IPS-NIHi11 (cell line): ENCODE results near the gene GPR162.

Source experiments
- DNase-seq: peaks from one replicate; pipeline ENCODE4 v3.0.0; 2012; ENCODE audit warnings: mixed read lengths, low spot score

GPR162 gene

DNA sequence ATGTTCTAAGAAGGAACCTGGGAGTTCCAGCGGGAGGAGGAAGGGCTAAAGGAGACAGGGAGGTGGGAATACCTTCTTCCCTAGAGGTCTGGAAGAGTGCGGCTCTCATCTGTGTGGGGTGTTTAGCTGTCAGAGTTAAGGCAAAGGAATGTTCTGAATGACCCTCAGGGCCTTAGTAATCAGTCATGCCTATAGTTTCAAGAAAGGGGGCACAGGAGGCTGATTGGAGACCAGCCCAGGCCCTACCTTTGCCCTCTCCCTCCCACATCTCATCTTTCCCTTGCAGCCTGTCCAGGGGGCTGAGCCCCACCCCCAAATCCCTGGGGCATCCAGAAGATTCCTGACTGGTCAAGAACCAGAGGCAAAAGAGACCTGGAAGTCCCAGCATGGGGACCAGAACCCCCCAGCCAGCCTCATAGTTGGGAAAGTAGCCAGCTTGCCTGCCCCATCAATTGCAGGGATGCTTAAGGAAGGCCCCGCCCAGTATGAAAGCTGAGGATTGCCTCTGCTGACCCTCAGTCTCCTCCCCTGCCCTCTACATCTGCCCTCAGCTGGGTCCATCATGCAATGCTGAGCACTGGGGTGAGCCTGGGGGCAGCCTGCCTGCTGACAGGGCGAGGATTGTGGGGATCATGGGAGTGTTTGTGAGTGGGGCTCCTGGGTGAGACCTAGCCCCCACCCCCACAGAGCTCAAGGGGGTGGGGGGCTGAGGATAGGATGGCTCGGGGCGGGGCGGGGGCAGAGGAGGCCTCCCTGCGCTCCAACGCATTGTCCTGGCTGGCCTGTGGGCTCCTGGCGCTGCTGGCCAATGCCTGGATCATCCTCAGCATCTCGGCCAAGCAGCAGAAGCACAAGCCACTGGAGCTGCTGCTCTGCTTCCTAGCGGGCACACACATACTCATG, 1.8 kb downstream of the GPR162 start:
- DNase-seq, result no peak

DNA sequence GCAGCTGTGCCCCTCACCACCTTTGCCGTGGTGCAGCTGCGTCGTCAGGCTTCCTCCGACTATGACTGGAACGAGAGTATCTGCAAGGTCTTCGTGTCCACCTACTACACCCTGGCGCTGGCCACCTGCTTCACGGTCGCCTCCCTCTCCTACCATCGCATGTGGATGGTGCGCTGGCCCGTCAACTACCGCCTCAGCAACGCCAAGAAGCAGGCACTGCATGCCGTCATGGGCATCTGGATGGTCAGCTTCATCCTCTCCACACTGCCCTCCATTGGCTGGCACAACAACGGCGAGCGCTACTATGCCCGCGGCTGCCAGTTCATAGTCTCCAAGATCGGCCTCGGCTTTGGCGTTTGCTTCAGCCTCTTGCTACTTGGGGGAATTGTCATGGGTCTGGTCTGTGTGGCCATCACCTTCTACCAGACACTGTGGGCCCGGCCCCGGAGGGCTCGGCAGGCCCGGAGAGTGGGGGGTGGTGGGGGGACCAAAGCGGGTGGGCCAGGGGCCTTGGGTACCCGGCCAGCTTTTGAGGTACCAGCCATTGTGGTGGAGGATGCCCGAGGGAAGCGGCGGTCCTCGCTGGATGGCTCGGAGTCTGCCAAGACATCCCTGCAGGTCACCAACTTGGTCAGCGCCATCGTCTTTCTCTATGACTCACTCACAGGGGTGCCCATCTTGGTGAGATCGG, 2.6 kb downstream of the GPR162 start:
- no peak for DNase-seq

DNA sequence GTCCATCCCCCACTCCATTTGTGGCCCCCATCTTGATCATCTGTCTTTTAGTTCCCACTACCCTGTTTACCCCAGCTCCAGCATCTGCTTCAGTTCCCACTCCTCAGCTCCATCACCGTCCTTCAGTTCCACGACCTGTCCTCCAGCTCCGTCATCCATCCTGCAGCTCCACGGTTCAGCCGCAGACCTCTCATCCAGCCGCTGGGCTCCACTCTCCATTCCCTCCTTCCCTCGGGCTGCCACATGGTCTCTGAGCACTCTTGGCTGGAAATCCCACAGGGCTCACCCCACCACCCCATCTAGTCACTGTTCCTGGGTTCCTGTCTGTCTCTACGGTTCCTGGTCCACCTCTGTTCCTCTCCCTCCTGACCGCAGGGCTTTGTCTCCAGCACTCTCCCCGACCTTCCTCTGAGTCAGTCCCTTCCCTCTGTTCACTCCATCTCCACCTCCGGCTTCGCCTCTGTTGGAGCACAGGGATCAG, 3.3 kb downstream of the GPR162 start:
- no peak for DNase-seq

DNA sequence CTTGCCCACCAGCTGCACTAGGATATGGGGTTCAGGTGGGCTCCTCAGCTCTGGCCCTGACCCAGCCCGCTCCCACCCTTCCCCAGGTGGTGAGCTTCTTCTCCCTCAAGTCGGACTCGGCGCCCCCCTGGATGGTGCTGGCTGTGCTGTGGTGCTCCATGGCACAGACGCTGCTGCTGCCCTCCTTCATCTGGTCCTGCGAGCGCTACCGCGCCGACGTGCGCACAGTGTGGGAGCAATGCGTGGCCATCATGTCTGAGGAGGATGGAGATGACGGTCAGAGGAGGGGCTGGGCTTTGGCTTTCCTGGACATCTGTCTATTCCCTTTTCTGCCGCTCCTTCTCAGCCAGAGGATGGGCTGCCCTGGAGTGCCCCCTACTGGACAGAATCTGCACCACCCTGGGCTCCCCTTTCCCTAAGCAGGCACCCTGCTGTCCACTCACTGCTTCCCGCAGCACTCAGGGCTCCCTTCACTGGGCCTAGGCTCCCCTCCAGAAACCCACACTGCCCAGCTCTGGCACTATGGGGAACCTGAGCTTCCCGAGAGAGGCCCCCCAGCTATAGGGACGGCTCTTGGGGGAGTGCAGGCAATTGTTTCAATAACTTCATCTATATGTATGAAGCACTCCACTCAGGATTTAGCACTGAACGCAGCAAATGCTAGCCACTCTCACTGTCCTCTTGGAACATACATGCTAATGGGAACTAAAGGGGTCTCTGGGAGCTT, 3.9 kb downstream of the GPR162 start:
- DNase-seq, result peak; percentile 85

DNA sequence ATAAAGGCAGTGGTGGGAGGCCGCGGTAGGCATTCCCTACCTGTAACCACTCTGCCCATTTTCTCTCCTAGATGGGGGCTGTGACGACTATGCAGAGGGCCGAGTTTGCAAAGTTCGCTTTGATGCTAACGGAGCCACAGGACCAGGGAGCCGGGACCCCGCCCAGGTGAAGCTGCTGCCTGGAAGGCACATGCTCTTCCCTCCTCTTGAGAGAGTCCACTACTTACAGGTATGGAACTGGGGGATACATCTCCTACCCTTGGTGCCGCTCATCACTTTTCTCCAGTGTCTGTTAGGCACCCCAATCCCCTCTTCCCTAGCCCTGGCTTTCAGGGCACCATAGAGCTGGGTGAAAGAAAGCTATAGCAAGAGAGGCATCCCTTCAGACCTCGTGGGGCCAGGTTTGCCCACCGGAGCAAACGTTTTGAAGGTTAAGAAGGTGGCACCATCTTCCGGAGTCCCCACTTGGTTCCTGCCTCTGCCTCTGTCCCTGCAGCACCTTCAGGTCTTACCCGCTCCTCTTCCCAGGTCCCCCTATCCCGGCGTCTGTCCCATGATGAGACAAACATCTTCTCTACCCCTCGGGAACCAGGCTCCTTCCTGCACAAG, 4.6 kb downstream of the GPR162 start:
- no peak for DNase-seq

DNA sequence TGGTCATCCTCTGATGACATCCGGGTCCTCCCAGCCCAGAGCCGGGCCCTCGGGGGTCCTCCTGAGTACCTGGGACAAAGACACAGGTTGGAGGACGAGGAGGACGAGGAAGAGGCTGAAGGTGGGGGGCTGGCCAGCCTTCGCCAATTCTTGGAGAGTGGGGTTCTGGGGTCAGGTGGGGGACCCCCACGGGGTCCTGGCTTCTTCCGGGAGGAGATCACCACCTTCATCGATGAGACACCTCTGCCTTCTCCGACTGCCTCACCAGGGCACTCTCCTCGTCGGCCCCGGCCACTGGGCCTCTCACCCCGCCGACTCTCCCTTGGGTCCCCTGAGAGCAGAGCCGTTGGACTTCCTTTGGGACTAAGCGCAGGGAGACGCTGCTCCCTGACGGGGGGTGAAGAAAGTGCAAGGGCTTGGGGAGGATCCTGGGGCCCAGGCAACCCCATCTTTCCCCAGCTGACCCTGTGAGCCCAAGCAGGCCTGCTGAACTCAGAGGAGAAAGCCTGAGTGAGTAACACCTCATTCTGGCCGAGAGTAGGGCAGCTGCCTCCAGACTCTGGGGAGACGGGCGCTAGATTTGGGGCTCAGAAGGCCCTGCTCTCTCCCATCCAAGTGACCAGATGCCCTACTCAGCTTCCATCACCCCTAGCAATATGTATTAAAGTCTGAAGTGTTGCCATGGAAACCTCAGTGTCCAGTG, 5.3 kb downstream of the GPR162 start:
- no peak for DNase-seq

DNA sequence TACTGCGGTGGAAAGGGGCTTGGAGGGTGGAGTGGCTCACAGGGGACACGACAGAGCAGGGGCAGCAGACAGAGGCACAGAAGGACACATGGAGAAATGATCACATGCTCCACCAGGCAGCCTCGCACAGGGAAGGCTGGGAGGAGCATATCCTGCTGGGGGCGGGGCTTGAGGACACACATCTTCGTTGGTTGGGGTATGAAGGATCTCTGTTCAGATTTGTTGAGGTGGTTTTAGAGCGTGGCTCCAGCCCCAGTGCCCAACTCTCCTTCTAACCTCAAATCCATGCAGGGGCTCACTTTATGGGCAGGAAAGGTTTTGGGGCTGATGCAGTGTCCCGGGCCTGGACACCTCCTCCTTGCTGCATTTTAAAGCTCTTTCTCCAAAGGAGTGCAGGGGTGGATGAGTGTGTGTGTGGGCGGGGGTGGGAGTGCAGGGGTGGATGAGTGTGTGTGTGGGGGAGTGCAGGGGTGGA, 5.9 kb downstream of the GPR162 start:
- peak; percentile 86 for DNase-seq

DNA sequence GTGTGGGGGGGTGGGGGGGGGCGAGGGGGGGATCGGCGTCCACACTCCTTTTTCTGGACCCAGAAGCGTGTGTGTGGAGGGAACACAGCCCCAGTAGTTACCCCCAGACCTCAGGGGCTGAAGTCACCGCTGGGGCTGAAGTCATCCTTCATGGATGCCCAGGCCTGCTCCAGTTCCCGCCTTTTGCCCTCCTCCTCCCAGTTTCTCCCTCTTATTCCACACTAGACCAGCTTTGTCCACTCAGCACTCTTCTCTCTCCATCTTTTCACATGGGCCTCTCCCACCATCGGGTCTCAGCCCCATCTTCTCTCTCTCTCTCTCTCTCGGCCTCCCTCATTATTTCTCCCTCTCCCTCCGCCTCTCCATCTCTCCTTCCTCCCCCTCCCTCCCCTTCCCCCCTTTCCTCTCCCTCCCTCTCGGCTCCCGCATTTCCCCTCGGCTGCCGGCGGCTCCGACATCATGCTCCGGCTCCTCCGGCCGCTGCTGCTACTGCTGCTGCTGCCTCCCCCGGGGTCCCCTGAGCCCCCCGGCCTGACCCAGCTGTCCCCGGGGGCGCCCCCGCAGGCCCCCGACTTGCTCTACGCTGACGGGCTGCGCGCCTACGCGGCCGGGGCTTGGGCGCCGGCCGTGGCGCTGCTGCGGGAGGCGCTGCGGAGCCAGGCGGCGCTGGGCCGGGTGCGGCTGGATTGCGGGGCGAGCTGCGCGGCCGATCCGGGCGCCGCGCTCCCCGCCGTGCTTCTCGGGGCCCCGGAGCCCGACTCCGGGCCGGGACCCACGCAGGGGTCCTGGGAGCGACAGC, 6.6 kb downstream of the GPR162 start, which contains the start of gene P3H3:
P3H3 (plus strand) TSS at position 426 of the 799 bp plus-strand sequence; CDS start at position 460, 34 bp downstream.
- peak; percentile 68 for DNase-seq

DNA sequence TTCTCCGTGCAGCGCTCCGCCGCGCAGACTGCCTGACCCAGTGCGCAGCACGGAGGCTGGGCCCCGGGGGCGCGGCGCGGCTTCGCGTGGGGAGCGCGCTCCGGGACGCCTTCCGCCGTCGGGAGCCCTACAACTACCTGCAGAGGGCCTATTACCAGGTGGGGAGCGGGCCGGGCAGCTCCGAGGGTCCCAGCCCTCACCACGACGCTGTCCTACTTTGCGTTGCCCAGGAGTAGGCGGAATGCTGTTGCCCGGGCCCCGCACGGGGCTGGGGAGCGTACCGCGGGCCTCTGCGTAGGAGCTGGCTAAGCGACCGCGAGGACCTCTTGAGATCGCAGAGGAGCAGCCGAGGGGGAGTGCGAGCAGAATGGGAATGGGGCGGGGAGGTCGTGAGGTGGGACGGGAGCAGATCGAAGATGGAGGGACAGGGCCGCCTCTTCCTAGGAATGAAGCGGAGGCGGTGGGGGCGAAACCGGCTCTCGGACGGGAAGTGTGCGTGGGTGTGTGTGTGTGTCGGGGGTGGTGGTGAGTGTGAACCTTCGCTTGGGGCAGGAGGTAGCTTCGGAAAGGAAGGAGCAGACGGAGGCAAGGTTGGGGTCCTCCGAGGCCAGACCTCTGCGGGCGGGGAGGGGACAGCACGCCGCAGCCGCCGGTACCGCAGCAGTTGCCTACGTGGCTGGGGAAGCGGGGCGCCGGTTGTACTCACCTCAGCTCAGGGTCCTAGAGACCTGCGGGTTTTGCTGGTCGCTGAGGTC, 7.3 kb downstream of the GPR162 start:
- peak; percentile 79 for DNase-seq

DNA sequence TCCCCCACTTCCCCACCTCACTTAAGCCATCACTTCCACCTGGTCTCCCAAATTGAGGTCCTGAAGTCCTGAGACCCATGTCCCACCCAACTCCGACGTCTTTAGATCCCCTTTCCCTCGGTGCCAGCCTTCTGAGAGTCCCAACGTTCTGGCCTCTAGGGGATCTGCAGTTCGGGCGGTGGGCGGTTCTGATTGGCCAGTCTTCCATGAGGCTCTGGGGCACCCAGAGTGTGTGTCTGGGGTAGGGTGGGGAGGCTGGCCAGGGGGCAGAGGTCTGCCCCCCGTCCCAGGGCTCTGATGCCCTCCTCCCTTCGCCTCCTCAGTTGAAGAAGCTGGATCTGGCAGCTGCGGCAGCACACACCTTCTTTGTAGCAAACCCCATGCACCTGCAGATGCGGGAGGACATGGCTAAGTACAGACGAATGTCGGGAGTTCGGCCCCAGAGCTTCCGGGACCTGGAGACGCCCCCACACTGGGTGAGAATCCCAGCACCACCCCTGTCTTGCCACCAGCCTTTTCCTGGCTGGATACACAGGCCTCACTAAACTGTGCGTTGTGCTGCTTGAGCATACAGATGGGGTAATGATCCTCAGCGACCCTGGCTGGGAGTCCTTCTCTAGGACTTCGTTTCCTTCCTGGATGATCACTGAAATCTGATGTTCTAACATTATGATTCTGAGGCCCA, 8.1 kb downstream of the GPR162 start:
- DNase-seq, result peak; percentile 59

DNA sequence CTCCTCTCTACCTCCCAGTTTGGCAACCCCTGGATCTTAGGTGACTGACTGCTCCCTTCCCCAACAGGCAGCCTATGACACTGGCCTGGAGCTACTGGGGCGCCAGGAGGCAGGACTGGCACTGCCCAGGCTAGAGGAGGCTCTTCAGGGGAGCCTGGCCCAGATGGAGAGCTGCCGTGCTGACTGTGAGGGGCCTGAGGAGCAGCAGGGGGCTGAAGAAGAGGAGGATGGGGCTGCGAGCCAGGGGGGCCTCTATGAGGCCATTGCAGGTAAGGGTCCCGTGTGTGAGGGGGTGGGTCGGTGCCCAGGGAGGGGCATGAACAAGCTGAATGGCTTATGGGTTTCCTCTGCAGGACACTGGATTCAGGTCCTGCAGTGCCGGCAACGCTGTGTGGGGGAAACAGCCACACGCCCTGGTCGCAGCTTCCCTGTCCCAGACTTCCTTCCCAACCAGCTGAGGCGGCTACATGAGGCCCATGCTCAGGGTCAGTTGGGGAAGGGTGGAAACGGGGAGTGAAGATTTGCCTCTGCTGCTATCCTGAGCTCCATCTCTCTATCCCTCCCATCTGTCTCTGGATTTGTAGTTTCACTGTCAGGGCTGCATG, 8.8 kb downstream of the GPR162 start:
- DNase-seq, result no peak

DNA sequence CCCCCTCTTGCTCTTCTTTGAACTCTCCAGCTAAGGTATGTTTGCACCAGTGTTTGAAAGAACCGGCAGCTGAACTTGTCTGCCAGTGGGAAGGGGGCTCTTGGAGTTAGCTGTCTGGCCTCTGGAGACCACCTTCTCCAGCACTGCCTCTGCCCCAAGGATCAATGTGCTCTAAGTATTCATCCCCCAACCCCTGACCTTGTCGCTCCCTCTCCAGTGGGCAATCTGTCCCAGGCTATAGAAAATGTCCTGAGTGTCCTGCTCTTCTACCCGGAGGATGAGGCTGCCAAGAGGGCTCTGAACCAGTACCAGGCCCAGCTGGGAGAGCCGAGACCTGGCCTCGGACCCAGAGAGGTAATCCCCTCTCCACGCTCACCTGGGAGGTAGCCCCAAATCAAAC, 9.4 kb downstream of the GPR162 start:
- DNase-seq, result no peak

DNA sequence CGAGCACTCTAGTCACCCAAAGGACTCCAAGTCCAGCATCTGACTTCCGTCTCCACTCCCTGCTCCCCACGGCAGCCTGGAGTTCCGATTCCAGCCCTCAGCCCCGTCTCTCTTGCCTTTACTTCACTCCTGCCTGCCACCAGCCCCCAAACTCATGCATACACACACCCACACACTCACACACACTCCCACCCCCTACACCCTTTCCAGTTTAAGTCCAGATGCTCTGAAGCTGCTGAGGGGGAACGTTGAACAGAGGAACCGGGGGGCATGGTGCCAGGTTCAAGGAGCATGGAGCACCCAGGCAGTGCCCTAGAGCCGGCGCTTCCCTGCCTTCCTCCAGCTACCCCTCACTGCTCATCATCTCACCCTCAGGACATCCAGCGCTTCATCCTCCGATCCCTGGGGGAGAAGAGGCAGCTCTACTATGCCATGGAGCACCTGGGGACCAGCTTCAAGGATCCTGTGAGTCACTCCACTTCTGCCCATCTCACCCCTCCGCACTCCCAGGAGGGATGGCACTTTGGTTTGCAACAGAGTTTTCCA, 9.9 kb downstream of the GPR162 start:
- DNase-seq, result no peak

DNA sequence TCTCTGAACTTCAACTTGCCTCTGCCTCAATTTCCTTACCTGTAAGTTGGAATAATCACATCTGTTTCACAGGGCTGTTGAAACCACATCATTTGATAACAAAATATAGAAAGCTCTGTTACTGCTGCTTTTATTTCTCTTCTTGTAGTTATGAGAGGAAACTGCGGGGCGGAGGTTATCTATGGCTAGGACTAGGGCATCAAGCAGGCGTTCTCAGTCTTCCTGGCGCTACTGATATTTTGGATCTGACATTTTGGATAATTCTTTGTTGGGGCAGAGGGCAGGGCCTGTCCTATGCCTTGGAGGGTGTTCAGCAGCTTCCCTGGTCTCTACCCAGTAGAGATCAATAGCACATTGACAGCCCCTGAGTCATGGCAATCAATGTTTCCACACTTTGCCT, 10.5 kb downstream of the GPR162 start:
- no peak for DNase-seq

DNA sequence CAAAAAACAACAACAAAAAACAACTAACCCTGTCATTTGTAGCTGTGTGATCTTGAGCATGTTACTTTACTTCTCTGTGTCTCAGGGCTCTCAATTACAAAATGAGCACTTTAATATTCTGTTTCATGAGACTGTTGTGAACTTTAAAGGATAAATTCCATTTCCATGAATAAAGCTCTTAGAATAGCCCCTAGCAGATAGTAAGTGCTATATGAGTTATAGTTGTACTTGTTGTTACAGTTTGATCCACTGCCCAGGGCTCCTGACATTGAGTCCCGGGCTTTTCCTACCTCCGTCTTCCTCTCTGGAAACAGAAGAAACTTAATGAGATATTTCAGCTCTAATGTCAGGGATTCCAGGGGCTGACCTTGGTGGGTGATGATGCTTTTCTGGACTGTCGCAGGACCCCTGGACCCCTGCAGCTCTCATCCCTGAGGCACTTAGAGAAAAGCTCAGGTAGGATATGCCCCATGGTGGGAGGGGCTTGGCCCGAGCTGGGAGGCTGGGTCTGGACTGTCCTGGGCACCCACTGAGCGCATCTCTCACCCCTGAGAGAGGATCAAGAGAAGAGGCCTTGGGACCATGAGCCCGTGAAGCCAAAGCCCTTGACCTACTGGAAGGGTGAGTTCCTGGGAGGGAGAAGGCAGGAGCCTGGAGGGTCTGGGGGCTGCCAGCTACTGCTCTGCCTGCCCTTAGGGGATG, 11.7 kb downstream of the GPR162 start:
- no peak for DNase-seq

DNA sequence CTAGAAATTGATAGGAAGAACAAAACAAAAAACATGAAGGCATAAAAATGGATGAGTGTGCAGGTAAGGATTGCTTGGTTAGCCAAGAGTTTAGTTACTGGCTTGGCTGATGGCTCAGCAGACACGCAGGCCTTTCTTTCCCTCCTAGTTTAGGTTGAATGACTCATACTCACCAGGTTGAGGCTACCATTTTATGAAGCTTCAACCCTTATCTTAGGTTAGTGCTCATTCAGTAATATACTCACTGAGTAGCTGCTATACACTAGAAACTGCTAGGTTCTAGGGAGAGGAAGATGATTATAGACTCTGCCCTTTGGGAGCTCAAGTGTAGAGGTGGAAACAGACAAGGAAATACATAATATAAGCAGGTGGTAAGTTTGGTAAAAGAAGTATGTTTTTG, 12.6 kb downstream of the GPR162 start:
- no peak for DNase-seq

DNA sequence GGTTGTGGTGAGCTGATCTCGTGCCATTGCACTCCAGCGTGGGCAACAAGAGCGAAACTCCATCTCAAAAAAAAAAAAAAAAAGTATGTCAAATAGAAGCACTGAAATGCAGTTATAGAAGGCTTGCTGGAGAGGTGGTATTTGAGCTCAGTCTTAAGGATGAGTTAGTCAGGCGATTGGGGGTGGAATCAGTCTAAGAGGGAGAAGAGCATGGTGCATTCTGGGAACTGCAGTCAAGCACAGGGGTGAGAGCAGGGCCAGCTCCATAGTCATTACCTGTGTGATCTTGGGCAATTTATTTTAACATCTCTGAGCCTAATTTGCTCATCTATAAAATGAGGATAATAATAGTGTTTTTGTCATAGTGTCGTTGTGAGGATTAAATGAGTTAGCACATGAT, 13.3 kb downstream of the GPR162 start:
- DNase-seq, result no peak

DNA sequence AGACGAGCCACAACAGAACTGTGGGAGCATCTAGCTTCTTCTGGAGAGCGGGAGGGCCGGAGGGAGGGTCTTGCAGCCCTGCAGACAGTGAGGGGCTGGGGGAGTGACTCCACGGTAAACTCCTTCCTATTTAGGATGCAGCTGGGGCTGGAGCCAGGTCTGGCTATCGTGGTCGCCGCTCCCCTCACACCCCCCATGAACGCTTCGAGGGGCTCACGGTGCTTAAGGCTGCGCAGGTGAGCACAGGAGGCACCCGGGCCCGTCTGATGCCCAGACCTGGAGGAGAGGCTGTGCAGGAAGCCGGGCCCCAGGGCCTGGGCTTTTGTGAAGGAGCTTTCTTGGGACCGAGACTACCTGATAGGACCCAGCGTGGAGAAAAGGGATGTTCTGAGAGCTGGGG, 15.2 kb downstream of the GPR162 start:
- no peak for DNase-seq
